OCI-LY7 (cell line): Measurements from ENCODE around the gene UNKL.

Experiments used
- EZH2phosphoT487 ChIP-seq: fragments of 200-600 bp; sonication (generic); IDR thresholded peaks from 2 replicates; pipeline ENCODE4 v1.6.1; 2018; ENCODE audit warnings: low read depth, borderline replicate concordance, mild to moderate bottlenecking, mixed run types, antibody characterized with exemption, low read length, moderate library complexity, mixed read lengths
- TF ChIP-seq, protein P1 (sequence below): fragments of 200-600 bp; sonication (generic); conservative IDR thresholded peaks from 2 replicates; pipeline ENCODE4 v1.5.1; 2014; ENCODE audit warnings: mild to moderate bottlenecking, antibody characterized with exemption, low read length, moderate library complexity, mixed read lengths

DNA sequence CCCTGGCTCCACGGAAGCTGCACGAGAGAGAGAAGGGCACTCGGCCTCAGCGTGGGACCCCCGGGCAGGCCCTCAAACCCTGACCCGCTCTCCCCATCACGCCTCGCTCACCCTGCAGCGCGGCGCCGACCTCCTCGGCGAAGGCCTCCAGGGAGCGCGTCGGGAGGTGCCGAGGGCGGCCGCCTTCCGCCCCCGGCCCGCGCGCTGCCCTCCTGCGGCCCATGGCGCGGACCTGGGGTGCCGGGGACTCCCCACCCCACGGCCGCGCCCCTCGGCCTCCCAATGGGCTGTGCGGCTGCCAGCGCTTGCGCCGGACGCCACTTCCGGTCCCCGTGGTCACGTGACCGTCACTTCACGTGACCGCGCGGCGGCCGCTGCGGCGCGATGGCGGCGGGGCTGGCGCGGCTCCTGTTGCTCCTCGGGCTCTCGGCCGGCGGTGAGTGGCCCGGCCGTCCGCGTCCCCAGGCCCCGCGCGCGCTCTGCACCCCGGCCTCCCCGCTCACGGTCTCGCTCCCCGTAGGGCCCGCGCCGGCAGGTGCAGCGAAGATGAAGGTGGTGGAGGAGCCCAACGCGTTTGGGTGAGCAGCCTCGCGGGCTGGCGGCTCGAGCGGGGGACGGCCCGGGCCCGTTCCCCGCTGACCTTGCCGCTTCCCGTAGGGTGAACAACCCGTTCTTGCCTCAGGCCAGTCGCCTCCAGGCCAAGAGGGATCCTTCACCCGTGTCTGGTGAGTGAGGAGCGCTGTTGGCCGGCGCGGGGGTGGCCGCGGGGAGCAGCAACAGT, 62.7 kb downstream of the UNKL start, which contains the start of the genes GNPTG and TSR3:
- TF ChIP-seq, protein P1, sequence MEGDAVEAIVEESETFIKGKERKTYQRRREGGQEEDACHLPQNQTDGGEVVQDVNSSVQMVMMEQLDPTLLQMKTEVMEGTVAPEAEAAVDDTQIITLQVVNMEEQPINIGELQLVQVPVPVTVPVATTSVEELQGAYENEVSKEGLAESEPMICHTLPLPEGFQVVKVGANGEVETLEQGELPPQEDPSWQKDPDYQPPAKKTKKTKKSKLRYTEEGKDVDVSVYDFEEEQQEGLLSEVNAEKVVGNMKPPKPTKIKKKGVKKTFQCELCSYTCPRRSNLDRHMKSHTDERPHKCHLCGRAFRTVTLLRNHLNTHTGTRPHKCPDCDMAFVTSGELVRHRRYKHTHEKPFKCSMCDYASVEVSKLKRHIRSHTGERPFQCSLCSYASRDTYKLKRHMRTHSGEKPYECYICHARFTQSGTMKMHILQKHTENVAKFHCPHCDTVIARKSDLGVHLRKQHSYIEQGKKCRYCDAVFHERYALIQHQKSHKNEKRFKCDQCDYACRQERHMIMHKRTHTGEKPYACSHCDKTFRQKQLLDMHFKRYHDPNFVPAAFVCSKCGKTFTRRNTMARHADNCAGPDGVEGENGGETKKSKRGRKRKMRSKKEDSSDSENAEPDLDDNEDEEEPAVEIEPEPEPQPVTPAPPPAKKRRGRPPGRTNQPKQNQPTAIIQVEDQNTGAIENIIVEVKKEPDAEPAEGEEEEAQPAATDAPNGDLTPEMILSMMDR: no peak
- no peak for TF ChIP-seq EZH2phosphoT487
